ENCODE measurements around the gene IL17RA. TPM values are rescaled to one million over a fixed set of nuclear protein-coding genes. Genes with fewer than 3 reads are reported as not detected.

IL17RA gene
- total RNA-seq, 1 donor: 7.3 TPM

- no peak for TF ChIP-seq CTCF (IDR thresholded peaks at IDR 0.05; ENCODE audit: insufficient read depth, low read depth, low read length)
- no peak overlapping the region for H3K4me3 ChIP-seq (ENCODE audit: low read depth, low read length)
- DNase-seq (ENCODE audit: low read depth): no peak
Observed at GRCh38 chr22:17112491-17113042, 27.8 kb downstream of the IL17RA start.

- no peak for DNase-seq (ENCODE audit: low read depth)
- H3K4me3 ChIP-seq (ENCODE audit: low read depth, low read length): no peak overlapping the region
- TF ChIP-seq CTCF (IDR thresholded peaks at IDR 0.05; ENCODE audit: insufficient read depth, low read depth, low read length): no peak
Observed at GRCh38 chr22:17113600-17113999, 28.8 kb downstream of the IL17RA start.

- TF ChIP-seq CTCF (IDR thresholded peaks at IDR 0.05; ENCODE audit: insufficient read depth, low read depth, low read length): no peak
- DNase-seq (ENCODE audit: low read depth): no peak
- no peak overlapping the region for H3K4me3 ChIP-seq (ENCODE audit: low read depth, low read length)
Observed at GRCh38 chr22:17114173-17114897, 29.5 kb downstream of the IL17RA start.

GRCh38 chr22:17114898-17115235 is 30.1 kb downstream of the IL17RA start:
- H3K4me3 ChIP-seq (ENCODE audit: low read depth, low read length): no peak overlapping the region
- no peak for TF ChIP-seq CTCF (IDR thresholded peaks at IDR 0.05; ENCODE audit: insufficient read depth, low read depth, low read length)
- DNase-seq (ENCODE audit: low read depth): no peak

- no peak overlapping the region for H3K4me3 ChIP-seq (ENCODE audit: low read depth, low read length)
- DNase-seq (ENCODE audit: low read depth): no peak
- TF ChIP-seq CTCF (IDR thresholded peaks at IDR 0.05; ENCODE audit: insufficient read depth, low read depth, low read length): no peak
Observed at GRCh38 chr22:17115236-17115635, 30.4 kb downstream of the IL17RA start.

- TF ChIP-seq CTCF (IDR thresholded peaks at IDR 0.05; ENCODE audit: insufficient read depth, low read depth, low read length): no peak
- H3K4me3 ChIP-seq (ENCODE audit: low read depth, low read length): no peak overlapping the region
- no peak for DNase-seq (ENCODE audit: low read depth)
Observed at GRCh38 chr22:17115945-17116565, 31.3 kb downstream of the IL17RA start.
